ENCODE results near the gene ZNF716.

- TF ChIP-seq POLR2A (IDR thresholded peaks at IDR 0.05), result no peak
- TF ChIP-seq, protein P1, sequence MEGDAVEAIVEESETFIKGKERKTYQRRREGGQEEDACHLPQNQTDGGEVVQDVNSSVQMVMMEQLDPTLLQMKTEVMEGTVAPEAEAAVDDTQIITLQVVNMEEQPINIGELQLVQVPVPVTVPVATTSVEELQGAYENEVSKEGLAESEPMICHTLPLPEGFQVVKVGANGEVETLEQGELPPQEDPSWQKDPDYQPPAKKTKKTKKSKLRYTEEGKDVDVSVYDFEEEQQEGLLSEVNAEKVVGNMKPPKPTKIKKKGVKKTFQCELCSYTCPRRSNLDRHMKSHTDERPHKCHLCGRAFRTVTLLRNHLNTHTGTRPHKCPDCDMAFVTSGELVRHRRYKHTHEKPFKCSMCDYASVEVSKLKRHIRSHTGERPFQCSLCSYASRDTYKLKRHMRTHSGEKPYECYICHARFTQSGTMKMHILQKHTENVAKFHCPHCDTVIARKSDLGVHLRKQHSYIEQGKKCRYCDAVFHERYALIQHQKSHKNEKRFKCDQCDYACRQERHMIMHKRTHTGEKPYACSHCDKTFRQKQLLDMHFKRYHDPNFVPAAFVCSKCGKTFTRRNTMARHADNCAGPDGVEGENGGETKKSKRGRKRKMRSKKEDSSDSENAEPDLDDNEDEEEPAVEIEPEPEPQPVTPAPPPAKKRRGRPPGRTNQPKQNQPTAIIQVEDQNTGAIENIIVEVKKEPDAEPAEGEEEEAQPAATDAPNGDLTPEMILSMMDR (IDR thresholded peaks at IDR 0.05), result no peak
Observed at GRCh38 chr7:57427146-57427545, 22.8 kb upstream of the ZNF716 start.

All from Peyer's patch (tissue), 4 donors.